Renal pelvis (tissue), 12 donors: Measurements from ENCODE around the gene PAIP2B. TPM values are rescaled to one million over a fixed set of nuclear protein-coding genes. Genes with fewer than 3 reads are reported as not detected.
"Not testable (repeated sequence)": the region's sequence is repeated elsewhere in the genome, so short reads cannot be mapped to it uniquely, and the experiment has no call there.

Experiments
- DNase-seq: peaks from one replicate; pipeline ENCODE4 v3.0.0-alpha.2; 2013
- long read RNA-seq, 16 experiments: transcript quantifications; one replicate each; lab custom pipeline, GENCODE V29; 2026
- polyA plus RNA-seq, 3 donors: library from polyadenylated mRNA; unstranded; fragments of 120-200 nt; gene quantifications; one replicate each; pipeline ENCODE4 v1.2.1, GENCODE V29; 2013; ENCODE audit not compliant: insufficient read length in 3 of 3

PAIP2B gene, protein sequence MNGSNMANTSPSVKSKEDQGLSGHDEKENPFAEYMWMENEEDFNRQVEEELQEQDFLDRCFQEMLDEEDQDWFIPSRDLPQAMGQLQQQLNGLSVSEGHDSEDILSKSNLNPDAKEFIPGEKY
- polyA plus RNA-seq: 10 to 100 TPM; 18.7 to 24.3 (median 20.8) TPM
- long read RNA-seq, donor 1, full-length matches to known transcripts: 6 of 6 reads
- long read RNA-seq, donor 1, partial matches to known transcripts: 0 of 6 reads
- long read RNA-seq, donor 1, other reads (novel, unspliced or antisense): 0 of 6 reads
- long read RNA-seq, donor 2, full-length matches to known transcripts: 9 of 9 reads
- long read RNA-seq, donor 2, partial matches to known transcripts: 0 of 9 reads
- long read RNA-seq, donor 2, other reads (novel, unspliced or antisense): 0 of 9 reads
- long read RNA-seq, donor 3, full-length matches to known transcripts: 6 of 6 reads
- long read RNA-seq, donor 3, partial matches to known transcripts: 0 of 6 reads
- long read RNA-seq, donor 3, other reads (novel, unspliced or antisense): 0 of 6 reads
- long read RNA-seq, donor 4, full-length matches to known transcripts: 6 of 6 reads
- long read RNA-seq, donor 4, partial matches to known transcripts: 0 of 6 reads
- long read RNA-seq, donor 4, other reads (novel, unspliced or antisense): 0 of 6 reads
- long read RNA-seq, donor 5, full-length matches to known transcripts: 8 of 8 reads
- long read RNA-seq, donor 5, partial matches to known transcripts: 0 of 8 reads
- long read RNA-seq, donor 5, other reads (novel, unspliced or antisense): 0 of 8 reads
- long read RNA-seq, donor 6, full-length matches to known transcripts: 8 of 8 reads
- long read RNA-seq, donor 6, partial matches to known transcripts: 0 of 8 reads
- long read RNA-seq, donor 6, other reads (novel, unspliced or antisense): 0 of 8 reads
- long read RNA-seq, donor 7, full-length matches to known transcripts: 8 of 8 reads
- long read RNA-seq, donor 7, partial matches to known transcripts: 0 of 8 reads
- long read RNA-seq, donor 7, other reads (novel, unspliced or antisense): 0 of 8 reads
- long read RNA-seq, donor 8: 0 reads
- long read RNA-seq, donor 9, full-length matches to known transcripts: 6 of 6 reads
- long read RNA-seq, donor 9, partial matches to known transcripts: 0 of 6 reads
- long read RNA-seq, donor 9, other reads (novel, unspliced or antisense): 0 of 6 reads
- long read RNA-seq, donor 10, full-length matches to known transcripts: 8 of 8 reads
- long read RNA-seq, donor 10, partial matches to known transcripts: 0 of 8 reads
- long read RNA-seq, donor 10, other reads (novel, unspliced or antisense): 0 of 8 reads
- long read RNA-seq, donor 11, full-length matches to known transcripts: 2 of 2 reads
- long read RNA-seq, donor 11, partial matches to known transcripts: 0 of 2 reads
- long read RNA-seq, donor 11, other reads (novel, unspliced or antisense): 0 of 2 reads
- long read RNA-seq, donor 12, full-length matches to known transcripts: 7 of 7 reads
- long read RNA-seq, donor 12, partial matches to known transcripts: 0 of 7 reads
- long read RNA-seq, donor 12, other reads (novel, unspliced or antisense): 0 of 7 reads
- long read RNA-seq, donor 13, full-length matches to known transcripts: 3 of 3 reads
- long read RNA-seq, donor 13, partial matches to known transcripts: 0 of 3 reads
- long read RNA-seq, donor 13, other reads (novel, unspliced or antisense): 0 of 3 reads
- long read RNA-seq, donor 14: 0 reads
- long read RNA-seq, donor 15, full-length matches to known transcripts: 3 of 3 reads
- long read RNA-seq, donor 15, partial matches to known transcripts: 0 of 3 reads
- long read RNA-seq, donor 15, other reads (novel, unspliced or antisense): 0 of 3 reads
- long read RNA-seq, donor 16, full-length matches to known transcripts: 7 of 7 reads
- long read RNA-seq, donor 16, partial matches to known transcripts: 0 of 7 reads
- long read RNA-seq, donor 16, other reads (novel, unspliced or antisense): 0 of 7 reads

DNA sequence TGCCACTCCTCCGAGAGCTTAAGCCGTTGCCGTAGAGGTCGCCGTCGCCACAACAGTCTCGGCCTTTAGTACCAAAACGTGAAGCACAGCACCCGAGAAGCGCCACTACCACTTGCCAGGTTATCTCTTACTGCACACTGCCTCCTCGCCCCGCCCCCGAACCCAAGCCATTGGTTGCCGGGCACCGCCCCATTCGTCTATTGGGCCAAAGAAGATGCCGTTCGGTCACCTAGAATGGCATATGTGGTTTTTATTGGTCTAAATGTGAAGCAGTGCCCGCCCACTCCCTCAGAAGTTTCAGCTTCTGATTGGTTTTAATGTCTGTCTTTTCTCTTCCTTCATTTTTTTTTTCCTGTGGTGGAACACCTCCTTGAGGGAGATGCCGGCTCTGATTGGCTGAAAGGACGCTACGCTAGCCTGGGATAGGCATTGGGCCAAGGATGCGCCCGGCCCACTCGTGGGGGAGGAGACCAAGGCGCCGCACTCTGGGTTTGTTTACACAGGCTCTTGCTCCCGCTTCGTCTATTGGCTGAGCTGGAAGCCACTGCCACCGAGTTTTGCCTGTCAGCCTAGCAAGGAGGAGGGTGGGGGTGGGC is at the start of gene PAIP2B:
Gene PAIP2B, minus strand, starts transcription at position 139 of the 596 bp plus-strand sequence. CDS start 24,514 bp downstream, outside the sequence.
- peak; percentile 99 for DNase-seq

DNA sequence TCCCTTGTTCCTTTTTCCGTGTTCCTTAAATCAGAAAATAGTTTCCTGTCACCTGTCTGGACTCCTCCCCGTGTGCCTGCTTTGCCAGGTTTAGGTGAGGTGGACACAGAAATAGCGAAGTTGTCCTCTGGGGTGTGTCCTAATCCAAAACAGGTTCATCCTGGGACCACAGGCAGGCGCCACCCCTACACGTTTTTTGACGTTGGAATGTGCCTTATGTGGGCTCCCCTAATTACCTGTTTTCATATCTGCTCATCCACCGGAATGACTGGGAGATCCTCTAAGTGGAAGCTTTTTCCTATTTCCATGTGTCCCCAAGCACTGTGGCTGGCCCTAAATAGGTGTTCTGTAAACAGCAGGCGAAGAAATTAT is 49.0 kb upstream of the PAIP2B start:
- DNase-seq: no peak

DNA sequence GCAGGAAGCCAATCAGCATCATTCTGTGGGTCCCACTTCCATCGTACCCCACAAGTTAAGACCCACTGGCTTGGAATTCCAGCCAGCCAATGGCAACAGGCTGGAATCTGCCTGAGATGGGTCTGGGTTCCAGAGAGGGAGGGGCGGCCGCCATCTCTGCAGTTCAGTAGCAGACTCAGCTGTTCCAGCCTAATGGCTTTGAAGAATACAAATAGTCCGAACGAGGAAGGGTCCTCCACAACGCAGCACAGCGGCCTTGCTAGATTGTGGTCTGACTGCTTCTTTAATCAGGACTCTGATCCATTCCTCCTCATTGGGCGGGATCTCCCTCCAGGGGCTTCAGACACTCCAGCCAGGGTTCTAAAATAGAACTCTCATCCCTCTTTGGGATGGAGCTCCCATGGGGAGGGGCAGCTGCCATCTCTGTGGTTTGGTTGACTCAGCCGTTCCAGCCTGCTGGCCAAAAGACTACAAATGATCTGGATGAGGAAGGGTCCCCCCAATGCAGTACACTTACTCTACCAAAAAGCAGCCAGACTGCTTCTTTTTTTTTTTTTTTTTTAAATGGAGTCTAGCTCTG is 42.7 kb upstream of the PAIP2B start:
- no peak for DNase-seq

DNA sequence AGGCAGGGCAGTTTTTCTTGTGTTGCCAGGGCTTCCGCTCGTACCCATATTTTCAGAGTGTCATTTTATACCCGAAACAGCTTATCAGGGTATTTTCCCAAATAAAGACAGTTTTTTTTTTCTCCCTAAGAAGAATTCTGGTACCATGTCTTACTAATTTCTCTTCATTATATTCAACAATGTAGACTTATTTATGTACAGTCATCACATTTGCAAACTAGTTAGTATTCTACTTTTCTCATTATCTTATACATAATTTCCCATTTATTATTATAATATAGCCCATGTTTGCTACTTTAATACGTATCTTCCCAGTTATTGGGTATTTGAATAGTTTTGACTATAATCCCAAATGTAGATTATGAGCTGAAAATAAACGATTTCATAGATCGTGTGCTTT is 36.5 kb upstream of the PAIP2B start:
- DNase-seq: no peak

DNA sequence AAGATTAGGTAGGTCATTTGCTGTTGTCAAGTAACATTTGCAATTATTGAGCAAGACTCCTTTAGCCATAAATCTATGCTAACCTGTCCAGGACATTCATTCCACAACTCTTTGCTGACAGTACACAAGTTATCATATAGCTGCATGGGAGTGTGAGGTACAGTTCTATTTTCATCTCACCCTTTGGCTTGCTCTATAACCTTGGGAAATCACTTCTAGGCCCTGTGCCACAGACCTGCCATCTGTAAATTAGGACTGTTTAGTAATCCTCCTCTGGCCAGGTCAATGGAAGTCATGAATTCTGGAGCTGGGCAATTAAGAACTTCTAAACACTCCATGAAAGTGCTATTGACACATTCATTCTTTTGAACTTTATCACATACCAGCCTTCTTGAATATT is 34.6 kb upstream of the PAIP2B start:
- no peak for DNase-seq

DNA sequence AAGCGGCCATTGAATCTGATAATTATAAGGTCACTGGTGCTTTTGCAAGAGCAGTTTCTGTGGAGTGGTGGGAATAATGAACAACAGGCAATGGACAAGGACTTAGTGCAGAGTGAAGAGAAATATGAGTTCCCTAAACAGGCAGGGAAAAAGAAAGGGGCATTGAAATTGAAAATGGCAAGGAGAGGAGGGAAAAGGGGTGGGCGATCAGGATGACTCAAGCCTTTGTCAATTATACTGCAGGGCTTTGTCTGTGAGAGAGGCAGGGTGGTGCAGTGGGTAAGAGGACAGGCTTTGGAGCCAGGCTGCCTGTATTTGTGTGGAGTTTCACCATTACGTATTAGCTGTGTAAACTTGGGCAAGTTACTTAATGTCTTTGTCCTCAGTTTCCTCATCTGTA is 29.5 kb upstream of the PAIP2B start:
- DNase-seq: no peak

DNA sequence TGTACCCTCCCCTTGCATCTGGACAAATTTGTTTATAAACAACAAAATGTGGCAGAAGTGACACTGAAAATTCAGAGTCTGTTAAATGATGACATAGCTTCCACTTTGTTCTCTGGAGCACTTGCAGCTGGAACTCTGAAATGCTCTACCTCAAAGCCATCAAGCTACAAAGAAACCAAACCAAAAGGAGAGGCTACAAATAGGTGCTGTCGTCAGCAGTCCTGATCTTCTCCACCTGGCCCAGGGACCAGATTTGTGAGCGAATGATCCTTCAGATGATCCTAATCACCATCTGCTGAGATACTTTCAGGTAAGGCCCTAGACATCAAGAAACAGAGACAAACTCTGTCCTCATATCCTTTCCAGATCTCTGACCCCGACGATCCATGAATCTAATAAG is 27.9 kb upstream of the PAIP2B start:
- no peak for DNase-seq

DNA sequence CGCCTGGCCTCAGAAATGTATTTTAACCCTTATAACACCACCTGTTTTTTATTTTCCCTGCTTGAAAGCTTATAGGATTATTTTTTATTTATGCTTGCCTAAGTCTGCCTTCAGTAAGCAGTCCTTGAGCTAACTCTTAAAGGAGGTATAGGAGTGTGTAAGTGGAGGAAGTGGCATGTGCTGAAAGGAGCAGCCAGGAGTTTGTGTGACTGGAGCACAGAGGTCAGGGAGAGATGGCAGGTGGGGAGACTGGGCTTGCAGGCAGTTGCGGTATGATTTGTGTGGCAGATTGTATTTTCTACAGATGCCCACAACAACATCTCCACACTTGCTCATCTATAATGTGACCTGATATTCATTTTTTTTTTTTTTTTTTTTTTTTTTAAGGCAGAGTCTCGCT is 27.2 kb upstream of the PAIP2B start:
- DNase-seq: no peak

DNA sequence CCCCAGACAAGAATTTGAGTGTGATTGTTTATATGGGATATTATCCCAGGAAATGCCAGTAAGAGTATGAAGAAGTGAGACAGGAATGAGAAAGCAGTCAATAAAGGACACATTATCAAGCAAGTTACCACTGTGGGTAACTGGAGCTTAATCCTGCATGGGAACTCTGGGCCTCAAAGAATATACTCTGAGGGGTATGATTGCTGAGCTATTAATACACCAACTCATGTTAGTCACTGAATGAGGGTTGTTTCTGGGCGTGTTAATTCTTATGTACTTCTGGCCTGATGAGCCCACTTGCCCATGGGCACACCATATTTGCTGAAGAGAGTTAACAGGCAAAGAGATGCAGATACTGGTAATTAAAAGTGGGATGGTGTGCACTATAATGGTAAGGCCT is 26.6 kb upstream of the PAIP2B start:
- no peak for DNase-seq

DNA sequence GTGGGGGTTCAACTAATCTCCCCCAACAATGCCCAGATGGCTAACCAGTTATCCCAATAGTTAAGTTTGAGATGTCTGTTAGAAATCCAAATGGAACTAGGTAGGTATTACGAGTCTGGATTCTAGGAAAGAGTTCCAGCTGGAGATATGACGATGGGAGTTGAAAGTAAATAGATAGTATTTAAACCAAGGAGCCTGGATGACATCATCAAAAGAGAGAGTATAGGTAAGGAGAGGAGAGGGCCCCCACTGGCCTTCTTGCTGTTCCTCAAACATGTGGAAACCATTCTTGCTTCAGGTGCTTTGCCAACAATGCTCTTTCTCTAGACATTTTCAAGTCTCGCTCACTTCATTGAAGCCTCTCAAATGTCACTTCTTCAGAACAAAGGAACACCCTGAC is 26.0 kb upstream of the PAIP2B start:
- no peak for DNase-seq

DNA sequence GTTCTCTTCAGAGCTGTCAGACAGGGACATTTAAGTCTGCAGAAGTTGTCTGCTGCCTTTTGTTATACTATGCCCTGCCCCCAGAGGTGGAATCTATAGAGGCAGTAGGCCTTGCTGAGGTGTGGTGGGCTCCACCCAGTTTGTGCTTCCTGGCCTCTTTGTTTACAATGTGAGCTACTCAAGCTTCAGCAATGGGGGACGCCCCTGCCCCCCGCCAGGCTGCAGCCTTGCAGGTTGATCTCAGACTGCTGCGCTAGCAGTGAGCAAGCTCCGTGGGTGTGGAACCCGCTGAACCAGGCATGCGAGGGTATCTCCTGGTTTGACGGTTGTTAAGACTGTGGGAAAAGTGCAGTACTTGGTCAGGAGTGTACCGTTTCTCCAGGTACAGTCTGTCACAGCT is 24.0 kb upstream of the PAIP2B start:
- no peak for DNase-seq

DNA sequence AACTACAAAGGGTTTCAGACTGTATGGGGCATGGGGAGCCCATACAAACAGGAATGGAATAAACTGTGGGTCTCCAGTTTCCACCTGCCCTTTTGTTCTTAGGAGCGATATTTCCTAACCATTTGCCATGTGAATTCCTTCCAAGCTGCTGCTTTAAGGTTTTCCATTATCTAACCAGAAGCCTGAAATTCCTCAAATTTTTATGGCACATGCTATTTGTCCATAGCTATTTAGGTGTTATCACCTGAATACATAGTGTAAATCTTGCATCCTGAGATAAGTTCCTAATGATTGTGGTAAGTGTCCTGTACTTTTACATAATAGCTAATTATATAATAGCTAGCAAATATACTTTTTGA is 17.4 kb upstream of the PAIP2B start:
- DNase-seq: no peak

DNA sequence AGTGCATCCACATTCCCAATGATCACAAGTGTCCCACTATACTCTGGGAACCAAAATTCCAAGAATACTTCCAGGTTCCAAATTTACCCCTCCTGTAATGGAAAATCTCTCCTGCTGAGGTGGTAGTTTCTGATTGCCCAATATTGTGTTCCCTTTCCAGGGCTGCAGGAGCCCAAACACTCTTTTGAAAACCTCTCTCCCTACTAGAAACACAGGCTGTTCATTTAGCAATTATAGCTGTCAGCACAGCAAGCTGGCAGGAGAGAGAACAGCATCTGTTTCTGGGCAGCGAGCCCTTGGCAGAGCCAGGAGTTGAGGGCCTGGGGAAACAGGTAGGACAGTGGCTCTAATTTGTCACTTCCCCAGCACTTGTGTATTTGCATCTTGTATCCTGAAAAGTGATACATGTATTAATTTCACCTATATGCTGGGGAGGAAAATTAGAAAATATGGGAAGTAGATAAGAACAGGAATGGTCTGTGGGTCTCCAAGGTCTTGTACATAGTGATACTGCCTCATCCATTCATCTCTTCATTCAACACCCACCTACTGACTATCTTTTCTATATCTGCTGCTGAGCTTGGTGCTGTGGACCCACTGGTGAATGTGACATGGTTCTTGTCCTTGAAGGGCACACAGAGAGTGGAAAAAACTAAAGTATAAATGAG is 16.9 kb upstream of the PAIP2B start:
- no peak for DNase-seq

DNA sequence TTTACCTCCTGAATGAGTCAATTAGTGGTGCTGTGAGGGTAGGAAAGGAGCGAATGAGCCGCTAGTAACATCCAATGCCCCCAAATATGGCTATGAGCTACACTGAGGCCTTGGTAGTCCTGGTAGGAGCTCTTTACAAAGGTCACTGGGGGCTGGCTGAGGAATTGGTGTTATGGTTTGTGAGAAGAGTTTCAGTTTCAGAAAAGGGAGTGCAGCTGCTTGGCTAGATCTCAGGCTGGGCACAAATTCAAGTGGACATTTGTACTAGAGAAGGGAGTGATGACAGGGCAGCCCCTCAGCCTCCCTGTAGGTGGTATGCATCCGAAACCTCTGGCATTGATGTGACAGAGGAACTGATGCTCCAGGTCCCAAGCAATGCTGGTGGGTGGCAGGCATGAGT is 13.9 kb upstream of the PAIP2B start:
- no peak for DNase-seq

DNA sequence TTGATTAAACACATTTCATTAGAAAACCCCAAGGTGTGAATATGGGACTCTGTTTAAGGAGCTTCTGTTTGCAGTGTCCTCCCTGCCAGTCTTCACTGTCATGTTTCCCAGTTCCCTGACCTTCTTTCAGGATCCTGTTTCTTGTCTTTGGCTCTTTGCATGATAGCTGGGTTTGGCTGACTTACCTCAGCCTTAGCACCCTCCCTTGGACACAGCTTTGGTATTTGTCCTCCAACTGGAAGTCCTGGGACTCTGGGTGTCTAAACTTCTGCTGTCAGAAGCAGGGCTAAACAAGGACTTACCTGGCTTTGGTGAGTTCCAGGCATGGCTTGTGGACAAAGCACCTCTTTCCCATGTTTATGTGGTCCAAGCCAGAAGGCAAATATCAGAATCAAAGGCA is 11.2 kb upstream of the PAIP2B start:
- no peak for DNase-seq

DNA sequence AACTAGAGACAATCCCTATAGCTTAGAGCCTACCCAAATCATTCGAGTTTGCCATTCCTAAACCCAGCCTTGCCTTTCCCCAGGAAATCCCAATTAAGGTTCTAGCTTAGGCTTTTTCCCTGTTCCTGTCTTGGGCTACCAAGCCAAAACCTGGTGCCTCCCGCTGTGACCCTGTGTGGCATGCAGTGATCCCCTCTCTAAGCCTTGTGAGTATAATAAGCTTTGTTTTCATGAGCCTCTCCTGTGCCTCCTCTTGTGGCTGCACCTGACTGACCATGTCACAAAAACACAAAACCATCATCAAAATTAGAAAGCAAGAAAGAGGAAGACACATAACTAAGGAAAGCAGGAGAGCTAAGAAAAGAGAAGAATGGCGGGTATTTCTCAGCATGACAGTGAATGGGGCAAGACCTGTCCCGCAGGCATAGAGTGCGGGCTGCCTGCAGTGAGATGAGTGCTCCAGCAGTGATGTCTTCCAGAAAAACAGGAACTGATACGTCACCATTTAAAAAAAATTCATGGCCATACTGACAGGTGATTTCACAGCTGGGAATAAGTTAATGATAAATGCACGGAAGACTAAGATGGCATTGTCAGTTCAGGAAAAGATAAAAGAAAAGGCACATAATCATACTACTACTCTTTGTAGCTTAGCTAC is 9.2 kb upstream of the PAIP2B start:
- DNase-seq: no peak

DNA sequence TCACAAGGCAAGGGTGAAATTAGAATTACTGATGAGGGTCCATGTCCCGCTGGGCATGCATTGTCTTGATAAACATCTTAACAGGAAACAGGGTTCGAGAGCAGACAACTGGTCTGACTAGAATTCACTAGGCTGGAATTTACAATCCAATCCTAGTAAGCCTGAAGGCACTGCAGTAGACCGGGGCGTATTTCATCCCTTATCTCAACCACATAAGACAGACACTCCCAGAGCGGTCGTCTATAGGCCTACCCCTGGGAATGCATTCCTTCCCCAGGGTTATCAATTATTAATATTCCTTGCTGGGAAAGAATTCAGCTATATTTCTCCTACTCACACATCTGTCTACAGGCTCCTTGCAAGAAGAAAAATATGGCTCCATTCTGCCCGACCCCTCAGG is 6.2 kb upstream of the PAIP2B start:
- not testable (repeated sequence) for DNase-seq

DNA sequence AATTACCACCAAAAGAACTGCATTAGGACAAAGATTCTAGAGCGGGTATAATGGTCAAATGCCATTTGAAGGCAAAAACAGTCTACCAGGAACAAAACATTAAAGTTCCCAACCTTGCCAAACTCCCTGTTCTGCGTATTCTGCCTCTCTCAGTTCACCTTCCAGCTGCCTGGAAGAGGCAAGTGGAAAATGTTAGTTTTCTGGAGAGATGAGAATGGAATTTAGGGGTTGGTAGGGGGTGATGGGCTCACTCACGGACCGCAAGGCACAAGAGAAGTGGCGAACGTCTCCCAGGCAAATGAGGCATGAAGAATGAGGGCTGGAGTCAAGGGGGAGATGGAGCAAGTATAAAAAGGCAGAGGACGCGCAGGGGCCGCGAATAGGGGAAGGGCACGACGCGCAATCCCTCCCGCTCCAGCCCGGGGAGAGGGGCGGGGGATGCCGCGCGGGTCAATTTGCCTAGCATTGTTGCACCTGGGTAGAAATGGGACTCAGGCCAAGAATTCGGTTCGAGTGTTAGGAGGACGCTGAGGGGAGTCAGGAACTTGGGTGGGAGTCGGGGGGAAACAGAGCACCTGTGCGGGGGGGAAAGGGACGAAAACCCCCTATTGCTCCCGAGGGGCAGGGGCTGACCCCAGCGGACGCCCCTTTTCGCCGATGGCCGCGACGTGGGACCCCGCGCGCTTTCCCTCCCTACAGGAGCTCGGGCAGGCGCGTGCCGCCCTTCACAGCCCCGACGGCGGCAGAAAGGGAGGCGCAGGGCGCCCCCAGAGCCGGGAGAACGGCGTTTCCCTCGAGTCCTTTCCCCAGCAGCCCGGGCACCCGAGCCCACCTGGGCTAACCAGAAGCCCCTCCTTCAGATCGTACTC is 573 bp downstream of the PAIP2B start:
- DNase-seq: peak; percentile 40
